ENCODE results near the gene TSPAN16. TPM values are rescaled to one million over a fixed set of nuclear protein-coding genes. Genes with fewer than 3 reads are reported as not detected.

Gene TSPAN16
- total and polyA plus RNA-seq, 2 experiments from 2014 or later, result not detected

DNA sequence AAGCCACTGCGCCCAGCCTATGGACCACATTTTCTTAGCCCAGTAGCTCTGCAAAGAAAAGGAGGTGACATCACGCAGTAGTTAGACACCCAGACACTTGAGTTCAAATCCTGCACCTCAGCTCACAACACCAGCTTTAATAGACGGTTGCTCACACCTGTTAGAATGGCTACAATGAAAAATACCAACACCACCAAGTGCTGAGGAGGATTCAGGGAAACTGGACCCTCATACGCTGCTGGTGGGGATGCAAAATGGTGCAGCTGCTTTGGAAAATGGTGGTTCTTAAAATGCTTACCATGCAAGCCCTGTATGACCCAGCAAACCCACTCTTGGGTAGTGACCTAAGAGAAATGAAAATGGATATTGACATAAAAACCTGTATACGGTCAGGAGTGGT, 22.0 kb upstream of the TSPAN16 start:
- H3K4me1 ChIP-seq (ENCODE audit: insufficient read depth), result peaks cover 11% of the 10 kb centered on the region; the same call in 1 of the 2 replicates
- Mint-ChIP-seq H3K9me3 (peaks cover 18% of the 10 kb centered on the region), H3K27me3 (ENCODE audit: insufficient read depth, low read depth, poor library complexity) (no peaks in the 10 kb centered on the region), H3K4me1 (peaks cover 7% of the 10 kb centered on the region; the same call in 2 of the 3 replicates), H3K27ac (no peak overlapping the region), H3K36me3 (ENCODE audit: low read depth) (no peaks in the 10 kb centered on the region; the same call in 2 of the 3 replicates), H3K4me3 (no peak overlapping the region)
- no peak for TF ChIP-seq EZH2phosphoT487 (IDR thresholded peaks at IDR 0.05; ENCODE audit: unreplicated experiment)
- TF ChIP-seq, protein P1, sequence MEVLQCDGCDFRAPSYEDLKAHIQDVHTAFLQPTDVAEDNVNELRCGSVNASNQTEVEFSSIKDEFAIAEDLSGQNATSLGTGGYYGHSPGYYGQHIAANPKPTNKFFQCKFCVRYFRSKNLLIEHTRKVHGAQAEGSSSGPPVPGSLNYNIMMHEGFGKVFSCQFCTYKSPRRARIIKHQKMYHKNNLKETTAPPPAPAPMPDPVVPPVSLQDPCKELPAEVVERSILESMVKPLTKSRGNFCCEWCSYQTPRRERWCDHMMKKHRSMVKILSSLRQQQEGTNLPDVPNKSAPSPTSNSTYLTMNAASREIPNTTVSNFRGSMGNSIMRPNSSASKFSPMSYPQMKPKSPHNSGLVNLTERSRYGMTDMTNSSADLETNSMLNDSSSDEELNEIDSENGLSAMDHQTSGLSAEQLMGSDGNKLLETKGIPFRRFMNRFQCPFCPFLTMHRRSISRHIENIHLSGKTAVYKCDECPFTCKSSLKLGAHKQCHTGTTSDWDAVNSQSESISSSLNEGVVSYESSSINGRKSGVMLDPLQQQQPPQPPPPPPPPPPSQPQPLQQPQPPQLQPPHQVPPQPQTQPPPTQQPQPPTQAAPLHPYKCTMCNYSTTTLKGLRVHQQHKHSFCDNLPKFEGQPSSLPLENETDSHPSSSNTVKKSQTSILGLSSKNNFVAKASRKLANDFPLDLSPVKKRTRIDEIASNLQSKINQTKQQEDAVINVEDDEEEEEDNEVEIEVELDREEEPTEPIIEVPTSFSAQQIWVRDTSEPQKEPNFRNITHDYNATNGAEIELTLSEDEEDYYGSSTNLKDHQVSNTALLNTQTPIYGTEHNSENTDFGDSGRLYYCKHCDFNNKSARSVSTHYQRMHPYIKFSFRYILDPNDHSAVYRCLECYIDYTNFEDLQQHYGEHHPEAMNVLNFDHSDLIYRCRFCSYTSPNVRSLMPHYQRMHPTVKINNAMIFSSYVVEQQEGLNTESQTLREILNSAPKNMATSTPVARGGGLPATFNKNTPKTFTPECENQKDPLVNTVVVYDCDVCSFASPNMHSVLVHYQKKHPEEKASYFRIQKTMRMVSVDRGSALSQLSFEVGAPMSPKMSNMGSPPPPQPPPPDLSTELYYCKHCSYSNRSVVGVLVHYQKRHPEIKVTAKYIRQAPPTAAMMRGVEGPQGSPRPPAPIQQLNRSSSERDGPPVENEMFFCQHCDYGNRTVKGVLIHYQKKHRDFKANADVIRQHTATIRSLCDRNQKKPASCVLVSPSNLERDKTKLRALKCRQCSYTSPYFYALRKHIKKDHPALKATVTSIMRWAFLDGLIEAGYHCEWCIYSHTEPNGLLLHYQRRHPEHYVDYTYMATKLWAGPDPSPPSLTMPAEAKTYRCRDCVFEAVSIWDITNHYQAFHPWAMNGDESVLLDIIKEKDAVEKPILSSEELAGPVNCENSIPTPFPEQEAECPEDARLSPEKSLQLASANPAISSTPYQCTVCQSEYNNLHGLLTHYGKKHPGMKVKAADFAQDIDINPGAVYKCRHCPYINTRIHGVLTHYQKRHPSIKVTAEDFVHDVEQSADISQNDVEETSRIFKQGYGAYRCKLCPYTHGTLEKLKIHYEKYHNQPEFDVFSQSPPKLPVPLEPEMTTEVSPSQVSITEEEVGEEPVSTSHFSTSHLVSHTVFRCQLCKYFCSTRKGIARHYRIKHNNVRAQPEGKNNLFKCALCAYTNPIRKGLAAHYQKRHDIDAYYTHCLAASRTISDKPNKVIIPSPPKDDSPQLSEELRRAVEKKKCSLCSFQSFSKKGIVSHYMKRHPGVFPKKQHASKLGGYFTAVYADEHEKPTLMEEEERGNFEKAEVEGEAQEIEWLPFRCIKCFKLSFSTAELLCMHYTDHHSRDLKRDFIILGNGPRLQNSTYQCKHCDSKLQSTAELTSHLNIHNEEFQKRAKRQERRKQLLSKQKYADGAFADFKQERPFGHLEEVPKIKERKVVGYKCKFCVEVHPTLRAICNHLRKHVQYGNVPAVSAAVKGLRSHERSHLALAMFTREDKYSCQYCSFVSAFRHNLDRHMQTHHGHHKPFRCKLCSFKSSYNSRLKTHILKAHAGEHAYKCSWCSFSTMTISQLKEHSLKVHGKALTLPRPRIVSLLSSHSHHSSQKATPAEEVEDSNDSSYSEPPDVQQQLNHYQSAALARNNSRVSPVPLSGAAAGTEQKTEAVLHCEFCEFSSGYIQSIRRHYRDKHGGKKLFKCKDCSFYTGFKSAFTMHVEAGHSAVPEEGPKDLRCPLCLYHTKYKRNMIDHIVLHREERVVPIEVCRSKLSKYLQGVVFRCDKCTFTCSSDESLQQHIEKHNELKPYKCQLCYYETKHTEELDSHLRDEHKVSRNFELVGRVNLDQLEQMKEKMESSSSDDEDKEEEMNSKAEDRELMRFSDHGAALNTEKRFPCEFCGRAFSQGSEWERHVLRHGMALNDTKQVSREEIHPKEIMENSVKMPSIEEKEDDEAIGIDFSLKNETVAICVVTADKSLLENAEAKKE (CRISPR knock-in tag; IDR thresholded peaks at IDR 0.05), result no peak
- TF ChIP-seq NANOG (IDR thresholded peaks at IDR 0.05; ENCODE audit: borderline replicate concordance), result no peak
- TF ChIP-seq, protein P2, sequence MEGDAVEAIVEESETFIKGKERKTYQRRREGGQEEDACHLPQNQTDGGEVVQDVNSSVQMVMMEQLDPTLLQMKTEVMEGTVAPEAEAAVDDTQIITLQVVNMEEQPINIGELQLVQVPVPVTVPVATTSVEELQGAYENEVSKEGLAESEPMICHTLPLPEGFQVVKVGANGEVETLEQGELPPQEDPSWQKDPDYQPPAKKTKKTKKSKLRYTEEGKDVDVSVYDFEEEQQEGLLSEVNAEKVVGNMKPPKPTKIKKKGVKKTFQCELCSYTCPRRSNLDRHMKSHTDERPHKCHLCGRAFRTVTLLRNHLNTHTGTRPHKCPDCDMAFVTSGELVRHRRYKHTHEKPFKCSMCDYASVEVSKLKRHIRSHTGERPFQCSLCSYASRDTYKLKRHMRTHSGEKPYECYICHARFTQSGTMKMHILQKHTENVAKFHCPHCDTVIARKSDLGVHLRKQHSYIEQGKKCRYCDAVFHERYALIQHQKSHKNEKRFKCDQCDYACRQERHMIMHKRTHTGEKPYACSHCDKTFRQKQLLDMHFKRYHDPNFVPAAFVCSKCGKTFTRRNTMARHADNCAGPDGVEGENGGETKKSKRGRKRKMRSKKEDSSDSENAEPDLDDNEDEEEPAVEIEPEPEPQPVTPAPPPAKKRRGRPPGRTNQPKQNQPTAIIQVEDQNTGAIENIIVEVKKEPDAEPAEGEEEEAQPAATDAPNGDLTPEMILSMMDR (conservative IDR thresholded peaks at IDR 0.05; ENCODE audit: low read depth in 2 of 2), result no peak
- TF ChIP-seq EZH2 (IDR thresholded peaks at IDR 0.05; ENCODE audit: low read depth, unreplicated experiment), result no peak
- no peak overlapping the region for H3K27ac ChIP-seq (ENCODE audit: low read depth)
- H3K27me3 ChIP-seq (ENCODE audit: insufficient read depth), result no peaks in the 10 kb centered on the region
- no peak for ATAC-seq
- H2AFZ ChIP-seq, result no peak overlapping the region
- no peaks in the 10 kb centered on the region for H3K79me2 ChIP-seq (replicated peaks; ENCODE audit: insufficient read depth)
- H3K4me2 ChIP-seq, result no peak overlapping the region
- no peaks in the 10 kb centered on the region for H3F3A ChIP-seq (replicated peaks; ENCODE audit: low read depth)
- no peaks in the 10 kb centered on the region for H4K20me1 ChIP-seq (replicated peaks; ENCODE audit: insufficient read depth)
- no peak overlapping the region for H3K4me3 ChIP-seq
- no peak for DNase-seq (ENCODE audit: low spot score)
- H3K9me2 ChIP-seq (ENCODE audit: insufficient read depth), result no peaks in the 10 kb centered on the region
- no peaks in the 10 kb centered on the region for H3K36me3 ChIP-seq (ENCODE audit: insufficient read depth)
